Calu3 (cell line): ENCODE data around the gene SOWAHB. TPM values are rescaled to one million over a fixed set of nuclear protein-coding genes. Genes with fewer than 3 reads are reported as not detected.

Source experiments
- BruUV-seq: library from RNA; stranded (reverse); fragments of 400-500 nt; replicated peaks from 2 replicates; lab custom pipeline; 2021; lab: Mats Ljungman, UMichigan
- CTCF ChIA-PET: fragments of 300-600 bp; sonication (Branson Sonifier 250); formaldehyde crosslinking; loops from one replicate; lab custom pipeline; 2022; ENCODE audit warnings: antibody characterized with exemption; lab: Charles Lee
- DNase-seq: peaks from one replicate; pipeline ENCODE4 v3.0.0; 2022
- H3K27ac Mint-ChIP-seq: one replicate; pipeline ENCODE4 v1.8.0; 2022; ENCODE audit warnings: mixed read lengths; ENCODE audit not compliant: unreplicated experiment
- H3K27me3 Mint-ChIP-seq: one replicate; pipeline ENCODE4 v1.8.0; 2022; ENCODE audit warnings: mixed read lengths; ENCODE audit not compliant: unreplicated experiment
- H3K36me3 Mint-ChIP-seq: one replicate; pipeline ENCODE4 v1.8.0; 2022; ENCODE audit warnings: mild to moderate bottlenecking, moderate library complexity, mixed read lengths; ENCODE audit not compliant: insufficient read depth, unreplicated experiment
- H3K4me1 Mint-ChIP-seq: one replicate; pipeline ENCODE4 v1.8.0; 2022; ENCODE audit warnings: mild to moderate bottlenecking, low read depth, mixed read lengths; ENCODE audit not compliant: unreplicated experiment
- H3K4me3 Mint-ChIP-seq: one replicate; pipeline ENCODE4 v1.8.0; 2022; ENCODE audit warnings: mild to moderate bottlenecking, low read depth, moderate library complexity, mixed read lengths; ENCODE audit not compliant: unreplicated experiment
- H3K9me3 Mint-ChIP-seq: one replicate; pipeline ENCODE4 v1.8.0; 2022; ENCODE audit warnings: low read depth, mixed read lengths; ENCODE audit not compliant: unreplicated experiment
- CTCF ChIP-seq: fragments of 200-600 bp; IDR thresholded peaks from one replicate; pipeline ENCODE4 v1.8.0; 2022; ENCODE audit warnings: antibody characterized with exemption; ENCODE audit not compliant: unreplicated experiment
- intact Hi-C: fragments of 100-400 bp; cut with micrococcal nuclease; formaldehyde crosslinking; loops from one replicate; pipeline ENCODE4 v1.10.0; 2022; ENCODE audit not compliant: unreplicated experiment
- total RNA-seq: library from RNA; stranded (reverse); gene quantifications from 2 replicates; pipeline ENCODE4 v1.2.3, GENCODE V29; 2022

Gene SOWAHB
- total RNA-seq, 1 experiment from 2014 or later, result 3.7 TPM

- Mint-ChIP-seq H3K9me3 (no peaks in the 10 kb centered on the region), H3K4me3 (no peak overlapping the region), H3K27ac (no peak overlapping the region), H3K4me1 (peaks cover 29% of the 10 kb centered on the region), H3K36me3 (peaks cover 16% of the 10 kb centered on the region), H3K27me3 (peaks cover 12% of the 10 kb centered on the region)
- intact Hi-C loops, result loop anchor here (5.0 kb wide), 1 partner anchor 52 kb away; the partner anchor contains the start of gene SEPTIN11
- DNase-seq, result no peak
- CTCF ChIA-PET, result no interaction called here
- no peak for TF ChIP-seq CTCF
- BruUV-seq, result no TSS peak
Measured at GRCh38 chr4:76895619-76896018, 2.3 kb downstream of the SOWAHB start.

GRCh38 chr4:76894537-76895255, 3.2 kb downstream of the SOWAHB start:
- no peak for TF ChIP-seq CTCF
- BruUV-seq, result no TSS peak
- H3K9me3 Mint-ChIP-seq, result no peaks in the 10 kb centered on the region
- peaks cover 29% of the 10 kb centered on the region for H3K4me1 Mint-ChIP-seq
- CTCF ChIA-PET, result no interaction called here
- peaks cover 16% of the 10 kb centered on the region for H3K36me3 Mint-ChIP-seq
- no peak overlapping the region for H3K4me3 Mint-ChIP-seq
- no peak for DNase-seq
- peaks cover 11% of the 10 kb centered on the region for H3K27me3 Mint-ChIP-seq
- intact Hi-C loops, result loop anchor here (5.0 kb wide), 1 partner anchor 53 kb away; the partner anchor contains the start of gene SEPTIN11
- H3K27ac Mint-ChIP-seq, result no peak overlapping the region

GRCh38 chr4:76892601-76893000, 5.3 kb downstream of the SOWAHB start:
- no peak overlapping the region for H3K4me3 Mint-ChIP-seq
- CTCF ChIA-PET, result interaction anchor here (0.6 to 1.7 kb wide), 2 partner anchors 11 to 85 kb away, joined by 3 read pairs; no protein-coding TSS in a partner anchor
- H3K27ac Mint-ChIP-seq, result no peak overlapping the region
- H3K27me3 Mint-ChIP-seq, result no peaks in the 10 kb centered on the region
- H3K4me1 Mint-ChIP-seq, result peaks cover 19% of the 10 kb centered on the region
- no peak for DNase-seq
- BruUV-seq, result no TSS peak
- H3K36me3 Mint-ChIP-seq, result peaks cover 7% of the 10 kb centered on the region
- no peaks in the 10 kb centered on the region for H3K9me3 Mint-ChIP-seq
- TF ChIP-seq CTCF, result no peak
- intact Hi-C loops, result no loop called here

GRCh38 chr4:76892001-76892400, 5.9 kb downstream of the SOWAHB start:
- intact Hi-C loops, result no loop called here
- BruUV-seq, result no TSS peak
- no peak for DNase-seq
- Mint-ChIP-seq H3K4me1 (peaks cover 19% of the 10 kb centered on the region), H3K27ac (no peak overlapping the region), H3K27me3 (no peaks in the 10 kb centered on the region), H3K9me3 (no peaks in the 10 kb centered on the region), H3K4me3 (no peak overlapping the region), H3K36me3 (peaks cover 4% of the 10 kb centered on the region)
- CTCF ChIA-PET, result interaction anchor here (1.7 kb wide), 1 partner anchor 11 kb away, joined by 3 read pairs; no protein-coding TSS in a partner anchor
- TF ChIP-seq CTCF, result no peak
